Natural killer cell (primary cell): ENCODE results near the gene ELMO1. TPM values are rescaled to one million over a fixed set of nuclear protein-coding genes. Genes with fewer than 3 reads are reported as not detected.
"Not testable (repeated sequence)": the region's sequence is repeated elsewhere in the genome, so short reads cannot be mapped to it uniquely, and the experiment has no call there.

Experiments
- ATAC-seq, 3 donors: fragments of 150-1000 bp in 2 of 3; fragments of 200-7000 bp in 1 of 3; cut with Tn5 transposase; 1 replicate in 1 of 3; 2 replicates in 2 of 3; pipeline ENCODE4 v1.10.0; 2021; ENCODE audit warnings: mild to moderate bottlenecking in 2 of 3, moderate library complexity in 2 of 3
- DNase-seq, 2 donors: peaks; one replicate each; pipeline versions ENCODE4 v3.0.0 to v3.0.0-alpha.2; 2013 to 2021; ENCODE audit warnings: mixed read lengths in 1 of 2
- H3K27ac ChIP-seq: one replicate; pipeline ENCODE4 v1.5.1; 2013; ENCODE audit warnings: mild to moderate bottlenecking, low read length
- H3K27me3 ChIP-seq: one replicate; pipeline ENCODE4 v1.6.1; 2013; ENCODE audit warnings: low read length; ENCODE audit not compliant: control insufficient read depth, insufficient read depth
- H3K36me3 ChIP-seq: one replicate; pipeline ENCODE4 v1.6.1; 2013; ENCODE audit warnings: low read length; ENCODE audit not compliant: control insufficient read depth, insufficient read depth
- H3K4me1 ChIP-seq: one replicate; pipeline ENCODE4 v1.6.1; 2013; ENCODE audit warnings: low read length; ENCODE audit not compliant: control insufficient read depth, insufficient read depth
- H3K4me3 ChIP-seq: one replicate; pipeline ENCODE4 v1.5.1; 2013; ENCODE audit warnings: low read length
- H3K9me3 ChIP-seq: one replicate; pipeline ENCODE4 v1.6.1; 2013; ENCODE audit warnings: low read length; ENCODE audit not compliant: control insufficient read depth, insufficient read depth
- H3K27ac Mint-ChIP-seq, 2 donors: one replicate each; pipeline ENCODE4 v1.8.0; 2022; ENCODE audit warnings: mild to moderate bottlenecking in 2 of 2, mixed read lengths in 2 of 2, moderate library complexity in 1 of 2
- H3K27me3 Mint-ChIP-seq, 2 donors: one replicate each; pipeline ENCODE4 v1.8.0; 2022; ENCODE audit warnings: low read depth in 2 of 2, mixed read lengths in 2 of 2
- H3K36me3 Mint-ChIP-seq: one replicate; pipeline ENCODE4 v1.8.0; 2022; ENCODE audit warnings: mixed read lengths
- H3K4me1 Mint-ChIP-seq, 2 donors: one replicate each; pipeline ENCODE4 v1.8.0; 2022; ENCODE audit warnings: mixed read lengths in 2 of 2
- H3K4me3 Mint-ChIP-seq: one replicate; pipeline ENCODE4 v1.8.0; 2022; ENCODE audit warnings: mild to moderate bottlenecking, moderate library complexity, mixed read lengths
- H3K9me3 Mint-ChIP-seq, 2 donors: one replicate each; pipeline ENCODE4 v1.8.0; 2022; ENCODE audit warnings: mixed read lengths in 2 of 2
- WGBS: methylation state at CpG from one replicate; pipeline ENCODE4 v1.1.7; 2013; ENCODE audit warnings: missing lambda C conversion rate; ENCODE audit not compliant: insufficient coverage; 5-methylcytosine and 5-hydroxymethylcytosine counted together
- intact Hi-C: fragments of 100-400 bp; cut with micrococcal nuclease; formaldehyde crosslinking; loops from one replicate; pipeline ENCODE4 v1.14.2; 2022
- total RNA-seq, 4 donors: library from RNA; stranded (reverse); fragments of 120-200 nt in 1 of 4; gene quantifications; one replicate each; pipeline versions ENCODE4 v1.2.3 to v1.2.4, GENCODE V29; 2013 to 2022
- TF ChIP-seq, protein P1 (sequence below): fragments of 200-600 bp; IDR thresholded peaks from one replicate; pipeline ENCODE4 v1.8.0; 2022; ENCODE audit warnings: antibody characterized with exemption

Gene ELMO1
- total RNA-seq, 3 donors from 2014 or later (not counting 1 experiment from before 2014, with no cell fraction given), result 127 to 147 (median 130) TPM

GRCh38 chr7:36979810-36980248, 468.8 kb downstream of the ELMO1 start:
- H3K4me1 ChIP-seq, result peaks cover 8% of the 10 kb centered on the region
- no peaks in the 10 kb centered on the region for H3K9me3 ChIP-seq
- Mint-ChIP-seq H3K9me3 (no peaks in the 10 kb centered on the region), H3K27me3 (no peaks in the 10 kb centered on the region), H3K36me3 (no peaks in the 10 kb centered on the region), H3K27ac (no peak overlapping the region), H3K4me3 (no peak overlapping the region), H3K4me1 (peaks cover 38 to 51% of the 10 kb centered on the region in 2 donors)
- H3K4me3 ChIP-seq, result no peak overlapping the region
- no peaks in the 10 kb centered on the region for H3K36me3 ChIP-seq
- intact Hi-C loops, result loop anchor here (10.0 kb wide), 1 partner anchor 295 kb away; no protein-coding TSS in a partner anchor
- 100% methylated on average over 2 of the region's 3 CpGs for WGBS
- no peak overlapping the region for H3K27ac ChIP-seq
- no peak for DNase-seq
- TF ChIP-seq, protein P1, sequence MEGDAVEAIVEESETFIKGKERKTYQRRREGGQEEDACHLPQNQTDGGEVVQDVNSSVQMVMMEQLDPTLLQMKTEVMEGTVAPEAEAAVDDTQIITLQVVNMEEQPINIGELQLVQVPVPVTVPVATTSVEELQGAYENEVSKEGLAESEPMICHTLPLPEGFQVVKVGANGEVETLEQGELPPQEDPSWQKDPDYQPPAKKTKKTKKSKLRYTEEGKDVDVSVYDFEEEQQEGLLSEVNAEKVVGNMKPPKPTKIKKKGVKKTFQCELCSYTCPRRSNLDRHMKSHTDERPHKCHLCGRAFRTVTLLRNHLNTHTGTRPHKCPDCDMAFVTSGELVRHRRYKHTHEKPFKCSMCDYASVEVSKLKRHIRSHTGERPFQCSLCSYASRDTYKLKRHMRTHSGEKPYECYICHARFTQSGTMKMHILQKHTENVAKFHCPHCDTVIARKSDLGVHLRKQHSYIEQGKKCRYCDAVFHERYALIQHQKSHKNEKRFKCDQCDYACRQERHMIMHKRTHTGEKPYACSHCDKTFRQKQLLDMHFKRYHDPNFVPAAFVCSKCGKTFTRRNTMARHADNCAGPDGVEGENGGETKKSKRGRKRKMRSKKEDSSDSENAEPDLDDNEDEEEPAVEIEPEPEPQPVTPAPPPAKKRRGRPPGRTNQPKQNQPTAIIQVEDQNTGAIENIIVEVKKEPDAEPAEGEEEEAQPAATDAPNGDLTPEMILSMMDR, result no peak
- H3K27me3 ChIP-seq, result no peaks in the 10 kb centered on the region
- ATAC-seq, result no peak

DNA sequence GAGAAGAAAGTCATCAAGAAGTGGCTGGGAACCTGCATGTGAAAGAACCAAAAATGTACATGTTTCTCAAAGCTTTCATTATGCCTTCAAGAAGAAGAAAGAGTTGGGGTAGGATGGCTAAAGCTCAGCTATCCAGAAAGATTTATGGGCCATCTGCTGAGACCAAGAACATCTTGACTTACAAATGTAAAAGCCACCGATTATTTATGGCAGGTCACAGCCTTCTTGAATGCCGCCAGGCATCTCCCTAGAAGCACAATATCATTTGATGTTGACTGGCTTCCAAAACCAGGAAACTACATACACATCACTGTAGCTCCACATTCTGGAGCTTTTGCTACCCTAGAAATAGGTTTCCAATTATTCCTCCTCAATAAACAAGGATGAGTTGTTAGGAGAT, 470.2 kb downstream of the ELMO1 start:
- Histone ChIP-seq H3K27ac (no peak overlapping the region), H3K36me3 (no peaks in the 10 kb centered on the region), H3K27me3 (no peaks in the 10 kb centered on the region), H3K9me3 (no peaks in the 10 kb centered on the region), H3K4me3 (no peak overlapping the region), H3K4me1 (no peaks in the 10 kb centered on the region)
- intact Hi-C loops, result loop anchor here (10.0 kb wide), 1 partner anchor 294 kb away; no protein-coding TSS in a partner anchor
- peaks cover 26 to 39% of the 10 kb centered on the region in 2 donors for H3K4me1 Mint-ChIP-seq
- TF ChIP-seq, protein P1, result no peak
- no peak for DNase-seq
- WGBS, result 67% methylated on average over 2 of the region's 2 CpGs
- ATAC-seq, result no peak
- H3K9me3 Mint-ChIP-seq, result no peaks in the 10 kb centered on the region
- H3K27ac Mint-ChIP-seq, result peak overlapping the region; percentile 58 to 72
- no peak overlapping the region for H3K4me3 Mint-ChIP-seq
- H3K36me3 Mint-ChIP-seq, result no peaks in the 10 kb centered on the region
- no peaks in the 10 kb centered on the region for H3K27me3 Mint-ChIP-seq

GRCh38 chr7:36977878-36978277, 470.8 kb downstream of the ELMO1 start:
- H3K36me3 ChIP-seq, result no peaks in the 10 kb centered on the region
- H3K4me3 ChIP-seq, result no peak overlapping the region
- DNase-seq, result no peak
- H3K4me3 Mint-ChIP-seq, result no peak overlapping the region
- no peaks in the 10 kb centered on the region for H3K9me3 ChIP-seq
- H3K9me3 Mint-ChIP-seq, result no peaks in the 10 kb centered on the region
- H3K4me1 Mint-ChIP-seq, result peaks cover 22 to 33% of the 10 kb centered on the region in 2 donors
- peak overlapping the region; percentile 58 to 72 for H3K27ac Mint-ChIP-seq
- ATAC-seq, result no peak
- H3K27me3 Mint-ChIP-seq, result no peaks in the 10 kb centered on the region
- TF ChIP-seq, protein P1, result no peak
- intact Hi-C loops, result loop anchor here (10.0 kb wide), 1 partner anchor 293 kb away; no protein-coding TSS in a partner anchor
- no peak overlapping the region for H3K27ac ChIP-seq
- H3K36me3 Mint-ChIP-seq, result no peaks in the 10 kb centered on the region
- no peaks in the 10 kb centered on the region for H3K4me1 ChIP-seq
- H3K27me3 ChIP-seq, result no peaks in the 10 kb centered on the region

DNA sequence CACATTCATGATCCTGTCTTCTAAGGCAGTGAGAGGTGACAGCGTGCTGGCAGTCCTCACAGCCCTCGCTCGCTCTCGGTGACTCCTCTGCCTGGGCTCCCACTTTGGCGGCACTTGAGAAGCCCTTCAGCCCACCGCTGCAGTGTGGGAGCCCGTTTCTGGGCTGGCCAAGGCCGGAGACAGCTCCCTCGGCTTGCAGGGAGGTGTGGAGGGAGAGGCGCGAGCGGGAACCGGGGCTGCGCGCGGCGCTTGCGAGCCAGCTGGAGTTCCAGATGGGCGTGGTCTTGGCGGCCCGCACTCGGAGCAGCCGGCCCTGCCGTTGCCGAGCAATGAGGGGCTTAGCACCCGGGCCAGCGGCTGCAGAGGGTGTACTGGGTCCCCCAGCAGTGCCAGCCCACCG, 475.1 kb downstream of the ELMO1 start:
- not testable (repeated sequence) for H3K9me3 ChIP-seq, ATAC-seq, H3K4me3 ChIP-seq, DNase-seq, H3K9me3 Mint-ChIP-seq, H3K4me3 Mint-ChIP-seq, H3K36me3 ChIP-seq, H3K36me3 Mint-ChIP-seq, H3K27ac ChIP-seq, H3K27me3 ChIP-seq, H3K27ac Mint-ChIP-seq, H3K27me3 Mint-ChIP-seq
- WGBS, result 99% methylated on average over 28 of the region's 28 CpGs
- peaks cover 50 to 52% of the 10 kb centered on the region in 2 donors for H3K4me1 Mint-ChIP-seq
- peaks cover 16% of the 10 kb centered on the region for H3K4me1 ChIP-seq
- intact Hi-C loops, result loop anchor here (10.0 kb wide), 1 partner anchor 289 kb away; no protein-coding TSS in a partner anchor
